ENCODE measurements around the gene MAST4. TPM values are rescaled to one million over a fixed set of nuclear protein-coding genes. Genes with fewer than 3 reads are reported as not detected.

MAST4 gene
- total and polyA plus RNA-seq, 2 of the 8 experiments (the other 6 are each of a cell fraction or from before 2014, with no cell fraction given): 1.5 to 2.6 TPM

DNA sequence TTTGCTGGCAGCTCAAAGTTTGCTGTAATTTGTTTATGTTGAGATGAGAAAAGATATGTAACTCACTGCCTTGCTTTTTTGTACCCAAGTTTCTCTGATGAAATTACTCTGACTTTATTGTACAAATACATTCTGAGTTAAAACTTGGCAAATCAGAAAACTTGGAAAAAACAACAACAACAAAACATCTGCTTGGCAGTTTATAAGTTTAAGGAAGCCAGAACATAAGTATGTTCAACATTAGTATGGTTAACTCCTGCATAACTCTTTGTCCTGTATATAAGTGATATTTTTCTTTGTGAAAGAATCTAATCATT lies 233.1 kb downstream of the MAST4 start:
- TF ChIP-seq YY1 (IDR thresholded peaks at IDR 0.05; ENCODE audit: low read depth, low read length): no peak
- no peak for TF ChIP-seq KDM4A (IDR thresholded peaks at IDR 0.05; ENCODE audit: low read depth, low read length, severe bottlenecking)
- TF ChIP-seq TAF7 (optimal IDR thresholded peaks at IDR 0.05; ENCODE audit: borderline replicate concordance, low read depth, low read length): no peak
- TF ChIP-seq CEBPB (IDR thresholded peaks at IDR 0.05; ENCODE audit: low read depth, low read length): no peak
- no peak for TF ChIP-seq RBBP5 (IDR thresholded peaks at IDR 0.05; ENCODE audit: borderline replicate concordance, low read depth, low read length)
- TF ChIP-seq SIN3A (conservative IDR thresholded peaks at IDR 0.05 in 1 of 2, IDR thresholded peaks at IDR 0.05 in 1 of 2; ENCODE audit: low read depth in 1 of 2, low read length in 2 of 2): no peak
- TF ChIP-seq RXRA (IDR thresholded peaks at IDR 0.05; ENCODE audit: insufficient read depth, low read depth, low read length): no peak
- TF ChIP-seq CBX8 (IDR thresholded peaks at IDR 0.05; ENCODE audit: borderline replicate concordance, low read depth, low read length): no peak
- no peak for TF ChIP-seq KDM1A (IDR thresholded peaks at IDR 0.05; ENCODE audit: borderline replicate concordance, low read length)
- TF ChIP-seq, protein P1, sequence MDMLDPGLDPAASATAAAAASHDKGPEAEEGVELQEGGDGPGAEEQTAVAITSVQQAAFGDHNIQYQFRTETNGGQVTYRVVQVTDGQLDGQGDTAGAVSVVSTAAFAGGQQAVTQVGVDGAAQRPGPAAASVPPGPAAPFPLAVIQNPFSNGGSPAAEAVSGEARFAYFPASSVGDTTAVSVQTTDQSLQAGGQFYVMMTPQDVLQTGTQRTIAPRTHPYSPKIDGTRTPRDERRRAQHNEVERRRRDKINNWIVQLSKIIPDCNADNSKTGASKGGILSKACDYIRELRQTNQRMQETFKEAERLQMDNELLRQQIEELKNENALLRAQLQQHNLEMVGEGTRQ (IDR thresholded peaks at IDR 0.05; ENCODE audit: low read length): no peak
- Histone ChIP-seq H3K4me3 (ENCODE audit: extremely low read depth in 1 of 4, insufficient read depth in 2 of 4, low read depth in 3 of 4, low read length in 4 of 4) (peak overlapping the region in 3 of 4 experiments; percentile 12 to 55 (median 14); a peak in 3 of 8 replicates), H2BK5ac (ENCODE audit: low read depth, low read length) (no peak overlapping the region), H3K23ac (ENCODE audit: insufficient read length) (no peak overlapping the region), H4K5ac (ENCODE audit: insufficient read length, low read depth, low read length) (no peak overlapping the region), H4K20me1 (replicated peaks in 1 of 2; ENCODE audit: control insufficient read depth in 1 of 2, insufficient read depth in 2 of 2, low read length in 2 of 2) (no peaks in the 10 kb centered on the region), H3K27me3 (replicated peaks in 1 of 4; ENCODE audit: control insufficient read depth in 3 of 4, extremely low read depth in 1 of 4, insufficient read depth in 3 of 4, low read length in 3 of 4) (no peaks in the 10 kb centered on the region), H3K36me3 (ENCODE audit: control insufficient read depth in 2 of 4, insufficient read depth in 4 of 4, low read length in 3 of 4) (no peaks in the 10 kb centered on the region), H3K4me1 (replicated peaks in 1 of 4; ENCODE audit: control insufficient read depth in 3 of 4, insufficient read depth in 4 of 4, low read length in 3 of 4) (peaks cover 3 to 17% (median 9%) of the 10 kb centered on the region in 4 experiments; a peak in 6 of 7 replicates), H2BK15ac (ENCODE audit: low read length) (no peak overlapping the region), H2BK120ac (replicated peaks; ENCODE audit: low read depth, low read length) (no peak overlapping the region), H2BK20ac (ENCODE audit: low read length) (no peak overlapping the region), H3K27ac (ENCODE audit: low read depth, low read length) (no peak overlapping the region), H2AFZ (ENCODE audit: low read length) (no peak overlapping the region), H3K9me3 (ENCODE audit: insufficient read depth in 2 of 2, low read depth in 1 of 2, low read length in 1 of 2) (no peaks in the 10 kb centered on the region), H3K79me2 (ENCODE audit: control insufficient read depth in 1 of 2, insufficient read depth in 2 of 2, low read length in 2 of 2) (no peaks in the 10 kb centered on the region), H2BK12ac (ENCODE audit: low read depth, low read length) (no peak overlapping the region; the same call in 1 of the 2 replicates), H4K8ac (ENCODE audit: extremely low read depth, insufficient read depth, low read length) (no peak overlapping the region), H3K14ac (ENCODE audit: insufficient read length) (no peak overlapping the region), H3K9ac (replicated peaks in 1 of 4; ENCODE audit: extremely low read depth in 1 of 4, low read depth in 3 of 4, low read length in 3 of 4) (no peak overlapping the region), H3K4me2 (ENCODE audit: insufficient read depth in 1 of 2, low read depth in 2 of 2, low read length in 2 of 2) (peak overlapping the region; percentile 84 to 91), H3K18ac (ENCODE audit: extremely low read depth, low read length) (no peak overlapping the region), H4K91ac (replicated peaks; ENCODE audit: insufficient read length, low read length) (no peak overlapping the region), H2AK5ac (ENCODE audit: low read depth, low read length) (no peak overlapping the region), H3K23me2 (ENCODE audit: low read depth, low read length) (peaks cover 11% of the 10 kb centered on the region), H3K56ac (replicated peaks; ENCODE audit: insufficient read length, low read depth, low read length) (no peak overlapping the region), H3K4ac (replicated peaks; ENCODE audit: insufficient read length, low read depth, low read length) (no peak overlapping the region), H3K79me1 (ENCODE audit: low read depth, low read length) (no peaks in the 10 kb centered on the region)
- FAIRE-seq: no peak
- no peak for DNase-seq (ENCODE audit: low read depth in 1 of 2, low spot score in 2 of 2)
- ChIA-PET POLR2A (ENCODE audit: partially characterized antibody) (interaction anchor here (1.8 to 2.0 kb wide), 2 partner anchors 10 to 11 kb away, joined by 4 to 7 read pairs; no protein-coding TSS in a partner anchor), CTCF (ENCODE audit: partially characterized antibody) (interaction anchor here (1.8 to 2.0 kb wide), 2 partner anchors 11 to 35 kb away, joined by 7 read pairs; no protein-coding TSS in a partner anchor)

Measured in H1 (cell line).